HG02763 (cell line): Measurements from ENCODE around the gene NKD2.
"Not testable (repeated sequence)": the region's sequence is repeated elsewhere in the genome, so short reads cannot be mapped to it uniquely, and the experiment has no call there.

Experiments
- ATAC-seq: cut with Tn5 transposase; IDR thresholded peaks from one replicate; pipeline ENCODE4 v1.9.1; 2021; ENCODE audit warnings: mild to moderate bottlenecking, moderate library complexity; ENCODE audit not compliant: unreplicated experiment

The NKD2 gene

DNA sequence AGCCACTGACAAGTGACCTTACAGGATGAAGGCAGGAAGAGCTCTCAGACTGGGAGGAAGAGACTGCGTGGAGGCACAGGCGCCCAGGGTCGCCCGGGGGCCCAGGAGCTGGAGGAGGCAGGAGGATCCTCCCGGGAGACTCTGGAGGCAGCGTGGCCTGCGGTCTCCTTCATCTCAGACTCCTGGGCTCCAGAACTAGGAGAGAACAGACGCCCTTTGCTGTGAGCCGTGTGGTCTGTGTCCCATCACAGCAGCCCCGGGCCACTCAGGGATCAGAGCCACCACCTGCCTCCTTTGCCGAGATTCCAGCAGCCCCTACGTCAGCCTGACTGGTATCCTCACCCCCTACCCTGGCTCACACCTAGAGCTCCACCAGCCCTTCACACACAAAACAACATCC, 58.1 kb downstream of the NKD2 start:
- ATAC-seq: no peak

DNA sequence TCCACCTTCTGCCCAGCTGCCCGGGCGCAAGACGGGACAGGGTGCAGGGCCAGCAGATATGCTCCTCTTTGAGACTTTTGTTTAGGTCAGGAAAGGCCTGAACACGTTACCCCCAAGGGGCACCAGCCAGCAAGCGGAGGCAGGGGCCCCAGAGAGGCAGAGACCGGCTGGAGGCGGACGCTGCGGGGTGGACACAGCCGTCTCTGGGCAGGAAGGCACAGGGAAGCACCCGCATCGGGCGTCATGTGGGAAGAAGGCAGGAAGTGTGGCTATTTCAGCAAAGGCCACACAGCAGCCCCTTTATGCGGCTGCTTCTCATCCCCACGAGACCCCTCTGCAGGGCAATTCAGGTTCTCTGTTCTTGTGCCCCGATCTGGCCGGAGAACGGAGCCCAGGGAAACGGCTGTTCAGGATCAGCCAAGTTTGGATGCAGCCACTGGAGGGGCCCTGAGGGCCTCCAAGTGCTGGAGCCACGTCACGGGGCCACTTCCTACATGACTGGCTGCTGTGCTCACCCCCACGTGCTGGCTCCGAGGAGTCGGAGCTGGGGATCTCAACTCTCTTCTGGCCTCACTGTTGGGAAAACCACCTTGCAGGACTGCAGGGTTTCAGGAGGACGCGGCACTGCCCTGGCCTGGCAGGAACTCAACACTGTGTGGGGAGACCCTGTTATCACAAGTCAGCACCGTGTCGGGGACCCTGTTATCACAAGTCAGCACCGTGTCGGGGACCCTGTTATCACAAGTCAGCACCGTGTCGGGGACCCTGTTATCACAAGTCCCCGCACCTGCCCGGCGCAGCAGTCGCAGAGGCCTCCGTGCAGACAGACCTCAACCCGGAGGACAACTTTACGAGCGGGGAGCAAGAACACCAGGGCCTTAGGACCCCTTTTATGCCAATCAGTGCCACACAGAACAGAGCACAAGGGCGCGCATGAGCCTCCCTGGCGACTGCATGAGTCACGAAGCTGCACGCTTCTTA, 58.8 kb downstream of the NKD2 start:
- no peak for ATAC-seq

DNA sequence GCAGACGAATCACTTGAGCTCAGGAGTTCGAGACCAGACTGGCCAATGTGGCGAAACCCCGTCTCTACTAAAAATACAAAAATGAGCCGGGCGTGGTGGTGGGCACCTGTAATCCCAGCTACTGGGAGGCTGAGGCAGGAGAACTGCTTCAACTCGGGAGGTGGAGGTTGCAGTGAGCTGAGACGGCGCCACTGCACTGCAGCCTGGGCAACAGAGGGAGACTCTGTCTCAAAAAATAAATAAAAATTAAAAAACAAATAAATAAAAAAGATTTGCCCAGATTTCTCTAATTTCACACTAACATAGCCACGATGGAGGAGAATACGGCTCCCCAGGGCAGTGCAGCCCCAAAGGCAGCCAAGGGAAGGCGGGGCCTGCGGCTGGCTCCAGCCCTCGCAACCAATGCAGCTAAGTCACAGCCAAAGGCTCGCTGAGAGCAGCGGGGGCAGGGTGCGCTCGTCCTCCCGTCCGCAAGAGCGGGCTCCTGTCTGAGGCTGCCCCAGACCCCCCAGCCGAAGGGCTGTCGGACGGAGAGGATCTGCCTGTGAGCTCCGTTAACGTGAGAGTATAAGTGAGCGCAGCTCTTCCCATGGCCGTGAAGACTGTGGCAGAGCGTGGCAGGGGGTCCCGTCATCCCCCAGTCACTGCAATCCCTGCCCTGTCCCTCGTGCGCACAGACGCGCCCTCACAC, 59.7 kb downstream of the NKD2 start:
- no peak for ATAC-seq

DNA sequence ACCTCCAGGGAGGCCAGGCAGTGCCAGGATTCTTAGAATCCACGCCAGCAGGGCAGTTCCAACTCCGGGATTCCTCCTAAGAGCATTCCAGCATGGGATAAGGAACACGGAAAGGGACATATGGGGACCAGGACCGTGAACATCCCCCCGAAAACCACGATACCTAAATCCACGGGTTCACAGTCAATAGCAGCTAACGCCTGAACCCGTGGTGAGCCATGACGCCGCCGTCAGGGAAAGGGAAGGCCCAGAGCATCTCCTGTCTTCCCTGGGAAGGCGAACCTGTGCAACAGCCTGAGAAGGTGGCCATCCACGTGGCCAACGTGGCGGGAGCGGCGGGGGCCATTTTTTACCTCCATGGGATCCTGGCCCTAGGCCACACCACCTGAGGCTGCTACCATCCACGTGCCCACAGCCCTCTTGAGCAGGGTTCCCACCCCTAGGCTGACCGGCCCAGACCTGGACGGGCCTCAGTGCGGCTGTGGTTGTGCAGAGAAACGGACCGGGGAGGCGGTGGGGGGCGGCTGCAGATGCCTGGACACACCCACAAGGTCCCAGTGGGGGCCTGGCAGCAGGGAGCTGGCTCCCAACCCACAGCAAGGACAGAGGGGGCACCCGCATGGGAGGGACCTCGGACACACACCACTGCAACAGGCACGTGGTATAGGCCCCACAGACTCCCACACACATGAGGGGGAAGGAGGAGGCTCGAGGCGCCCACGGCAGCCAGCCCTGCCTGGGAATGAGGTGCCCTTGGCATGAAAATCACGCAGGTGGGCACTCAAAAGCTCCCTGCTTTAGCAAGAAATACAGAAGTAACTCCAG, 60.5 kb downstream of the NKD2 start:
- no peak for ATAC-seq

DNA sequence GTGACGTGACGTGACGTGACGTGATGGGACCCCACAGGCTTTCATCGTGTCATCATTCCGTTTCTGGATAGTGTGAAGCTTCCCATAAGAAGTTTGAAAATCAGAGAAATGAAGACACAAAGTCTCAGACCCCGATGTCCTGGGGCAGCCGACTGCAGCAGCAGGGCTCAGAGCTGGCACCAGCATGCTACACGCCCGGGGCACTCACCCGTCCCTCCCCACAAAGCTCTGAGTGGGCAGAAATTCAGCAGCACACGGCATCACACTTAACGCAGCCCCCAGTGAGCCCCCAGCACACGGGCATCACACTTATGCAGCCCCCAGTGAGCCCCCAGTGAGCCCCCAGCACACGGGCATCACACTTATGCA, 61.1 kb downstream of the NKD2 start:
- no peak for ATAC-seq

DNA sequence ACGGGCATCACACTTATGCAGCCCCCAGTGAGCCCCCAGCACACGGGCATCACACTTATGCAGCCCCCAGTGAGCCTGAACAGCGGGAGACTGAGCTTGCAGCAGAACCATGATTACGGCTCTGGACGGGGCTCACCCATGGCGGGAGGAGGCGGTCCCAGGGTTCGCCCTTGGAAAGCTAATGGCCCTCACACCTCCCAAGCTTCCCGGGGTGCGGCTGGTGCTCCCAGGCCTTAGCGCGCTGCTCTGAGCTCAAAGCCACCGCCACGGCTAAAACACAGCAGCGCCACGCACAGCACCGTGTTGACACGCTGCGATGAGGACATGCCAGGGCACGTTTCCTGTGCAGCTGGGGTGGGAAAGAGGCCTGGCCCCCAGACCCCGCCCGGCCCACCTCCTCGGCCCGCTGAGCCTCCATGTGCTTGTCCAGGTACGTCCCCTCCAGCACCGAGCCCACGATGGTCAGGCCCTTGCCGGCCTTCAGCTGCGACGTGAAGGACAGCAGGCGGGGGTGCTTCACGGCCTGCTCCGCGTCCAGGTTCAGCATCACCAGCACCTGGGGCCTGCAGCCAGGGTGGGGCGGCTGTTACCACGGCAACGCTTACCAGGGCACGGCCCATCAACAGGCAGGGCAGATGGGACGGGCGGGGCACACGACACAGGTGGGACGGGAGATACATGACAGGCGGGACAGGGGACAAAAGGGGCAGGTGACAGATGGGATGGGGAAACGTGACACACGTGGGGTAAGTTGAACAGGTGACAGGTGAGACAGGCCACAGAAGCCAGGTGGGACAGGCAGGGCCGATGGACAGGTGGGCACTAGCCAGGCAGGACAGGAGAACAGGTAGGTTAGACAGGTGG, 64.9 kb downstream of the NKD2 start:
- no peak for ATAC-seq

DNA sequence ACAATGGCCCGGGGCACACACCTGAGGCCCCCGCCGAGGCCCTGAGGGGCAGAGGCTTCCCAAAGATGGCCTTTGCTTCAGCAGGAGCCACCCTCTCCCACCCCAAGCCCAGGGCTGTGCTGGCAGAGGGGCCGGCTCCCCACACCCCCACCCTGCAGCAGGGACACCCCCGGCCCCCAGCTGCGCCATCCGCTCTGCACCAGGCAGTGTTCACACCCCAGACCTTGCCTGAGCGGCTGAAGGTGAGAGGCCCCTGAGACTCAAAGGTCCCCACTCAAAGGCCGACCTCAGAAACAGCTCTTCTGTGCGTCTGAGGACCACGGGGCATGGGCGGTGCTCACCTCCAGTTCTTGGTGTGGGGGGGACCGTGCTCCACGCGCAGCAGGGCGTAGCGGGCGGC, 65.6 kb downstream of the NKD2 start:
- no peak for ATAC-seq

DNA sequence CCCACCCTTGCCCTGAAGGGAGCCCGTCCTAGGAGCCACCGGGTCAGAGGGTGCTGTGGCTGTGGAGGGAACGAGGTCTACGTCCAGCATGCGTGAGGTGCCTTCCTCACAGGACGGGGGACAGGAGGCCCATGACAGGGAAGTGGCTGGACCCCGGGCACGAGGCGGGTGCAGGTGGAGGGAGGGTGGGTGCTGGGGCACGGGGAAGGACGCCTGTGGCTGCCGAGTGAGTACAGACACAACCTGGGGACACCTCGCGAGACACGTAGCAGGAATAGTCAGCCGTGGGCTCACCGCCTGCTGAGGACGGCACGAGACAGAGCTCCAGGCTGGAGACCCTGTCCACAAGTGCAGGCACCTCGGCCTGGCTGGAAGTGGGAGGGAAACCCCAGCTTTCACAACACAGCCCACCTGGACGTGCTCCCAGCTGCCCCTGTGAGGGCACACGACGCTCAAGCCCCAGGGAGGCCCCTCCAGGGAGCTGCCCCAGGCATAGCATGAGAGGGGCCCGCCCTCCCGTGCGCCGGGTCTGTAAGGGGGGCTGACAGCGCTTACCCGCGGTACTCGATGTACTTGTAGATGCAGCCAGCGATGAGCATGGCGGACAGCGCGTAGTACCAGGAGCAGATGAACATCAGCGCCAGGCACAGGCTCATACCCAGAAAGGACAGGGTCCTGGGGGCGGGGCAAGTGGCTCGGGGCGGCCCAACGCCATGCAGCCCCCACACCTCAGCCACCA, 66.4 kb downstream of the NKD2 start:
- ATAC-seq: no peak

DNA sequence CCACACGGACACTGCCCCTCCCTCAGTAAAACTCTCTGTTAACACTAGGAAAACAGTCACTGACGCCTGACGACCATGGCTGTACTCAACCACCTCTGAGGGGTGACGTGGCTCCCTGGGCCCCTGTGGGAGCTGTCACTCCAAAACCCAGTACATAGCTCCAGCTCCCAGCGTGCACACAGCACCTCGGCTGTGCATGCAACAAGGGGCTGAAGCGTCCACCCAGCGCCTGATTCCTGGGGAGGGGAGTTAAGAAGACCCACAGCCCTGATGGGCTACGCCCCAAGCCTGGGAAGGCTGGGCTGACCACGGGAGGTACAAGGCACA, 66.9 kb downstream of the NKD2 start:
- ATAC-seq: no peak

DNA sequence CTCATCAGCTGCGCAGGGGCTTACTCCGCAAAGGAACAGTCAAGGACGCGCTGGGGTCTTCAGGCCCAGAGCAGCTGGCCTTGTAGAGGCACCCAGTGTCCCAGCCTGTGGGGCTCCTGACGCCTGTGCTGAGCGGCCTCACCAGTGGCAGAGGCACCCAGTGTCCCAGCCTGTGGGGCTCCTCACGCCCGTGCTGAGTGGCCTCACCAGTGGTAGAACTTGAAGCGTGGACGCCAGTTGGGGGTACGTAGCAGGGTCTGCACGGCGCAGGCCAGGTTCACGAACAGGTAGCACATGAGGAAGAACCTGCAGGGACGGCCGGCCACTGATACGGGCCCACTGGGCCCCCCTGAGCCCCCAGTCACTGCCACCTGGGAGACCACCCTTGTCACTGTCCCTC, 67.3 kb downstream of the NKD2 start:
- ATAC-seq: no peak

DNA sequence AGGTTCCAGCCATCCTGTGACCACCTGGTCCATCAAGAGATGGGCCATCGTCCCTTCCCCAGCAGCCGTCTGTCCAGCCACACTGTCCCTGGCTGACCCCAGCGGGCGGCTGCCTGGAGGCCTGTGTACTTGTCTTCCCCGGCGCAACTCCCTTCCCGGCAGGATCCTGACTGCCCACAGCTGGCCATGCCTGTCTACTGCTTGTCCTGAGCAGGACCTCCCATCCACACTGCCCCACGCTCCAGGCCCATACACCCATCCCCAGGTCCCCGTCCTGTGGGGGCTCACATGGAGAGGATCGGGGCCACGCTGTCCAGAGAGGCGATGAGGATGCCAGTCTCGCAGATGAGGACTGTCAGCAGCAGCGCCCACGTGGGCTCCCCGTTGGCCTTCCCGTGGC, 67.8 kb downstream of the NKD2 start:
- no peak for ATAC-seq

DNA sequence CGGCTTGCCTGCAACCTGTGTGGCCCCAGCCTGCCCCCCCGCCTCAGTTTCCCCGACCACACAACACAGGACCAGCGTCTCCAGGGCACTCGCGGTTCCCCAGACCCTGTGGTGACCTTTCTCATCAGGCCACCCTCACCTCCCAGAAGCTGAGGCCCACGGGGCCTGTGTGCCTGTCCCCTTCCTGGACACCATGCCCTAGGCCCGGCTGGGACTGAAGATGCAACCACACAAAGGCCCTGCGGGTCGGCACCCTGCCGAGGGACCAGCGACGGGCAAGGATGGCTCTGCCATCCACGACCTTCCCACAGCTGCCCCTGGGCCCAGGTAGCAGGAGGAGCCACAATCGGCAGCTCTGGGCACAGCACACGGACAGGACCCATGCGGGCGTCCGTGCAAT, 68.4 kb downstream of the NKD2 start:
- ATAC-seq: no peak

DNA sequence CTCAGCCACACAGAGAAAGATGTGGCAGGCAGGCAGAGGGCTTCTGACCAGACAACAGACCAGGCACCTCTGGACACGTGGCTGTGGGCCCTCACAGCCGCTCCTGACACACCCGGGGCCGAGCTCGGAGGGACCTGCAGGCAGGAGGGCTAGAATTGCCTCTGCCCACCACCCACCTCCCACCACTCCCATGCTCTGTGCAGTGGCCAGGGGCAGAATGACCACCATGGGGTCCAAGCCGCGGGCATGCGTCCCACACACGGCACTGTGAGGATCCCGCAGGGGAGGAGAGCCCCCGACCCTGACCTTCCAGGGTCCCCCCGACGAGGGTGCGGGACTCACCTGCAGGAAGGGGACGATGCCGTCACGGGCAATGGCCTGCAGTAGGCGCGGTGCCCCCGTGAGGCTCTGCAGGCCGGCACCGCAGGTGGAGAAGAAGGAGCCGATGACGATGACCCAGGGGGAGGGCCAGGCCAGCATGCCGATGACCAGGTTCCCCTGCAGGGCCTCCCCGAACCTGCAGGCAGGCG, 69.0 kb downstream of the NKD2 start:
- ATAC-seq: no peak

DNA sequence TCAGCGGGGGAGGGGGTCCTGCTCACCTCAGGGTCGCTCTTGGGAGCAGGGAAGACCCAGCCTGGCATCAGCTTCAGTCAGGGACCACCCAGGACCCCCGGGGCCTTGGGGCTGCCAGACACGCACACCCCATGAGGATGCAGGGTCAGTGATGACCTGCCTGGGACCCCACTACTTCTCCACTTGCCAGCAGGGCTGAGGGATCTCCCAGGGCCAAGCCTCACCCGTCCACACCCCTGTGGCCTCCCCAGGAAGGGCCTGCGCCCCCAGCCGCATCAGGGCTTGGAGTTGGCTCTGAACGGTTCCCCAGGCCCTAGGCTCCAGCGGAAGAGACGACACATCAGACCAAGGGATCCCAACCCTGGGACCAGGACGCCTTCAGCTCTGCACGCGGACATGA, 69.6 kb downstream of the NKD2 start:
- no peak for ATAC-seq

DNA sequence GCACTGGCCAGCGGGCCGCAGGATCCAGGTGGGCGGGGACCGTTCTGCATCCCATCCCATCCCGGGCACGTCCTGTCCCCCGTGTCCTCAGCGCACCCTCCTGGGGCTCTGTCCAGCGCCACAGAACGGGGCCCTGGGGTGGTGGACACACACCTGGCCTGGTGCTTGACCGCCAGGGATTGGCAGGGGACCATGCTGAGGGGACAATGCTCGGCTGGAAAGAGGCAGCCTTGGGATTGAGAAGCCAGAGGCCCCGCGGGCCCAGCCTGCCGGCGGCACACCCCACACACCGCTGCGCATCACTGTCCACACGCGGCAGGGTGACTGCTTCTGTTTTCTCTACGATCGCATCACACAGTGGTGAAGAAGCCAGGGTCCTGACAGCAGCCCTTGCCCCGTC, 70.2 kb downstream of the NKD2 start:
- no peak for ATAC-seq

DNA sequence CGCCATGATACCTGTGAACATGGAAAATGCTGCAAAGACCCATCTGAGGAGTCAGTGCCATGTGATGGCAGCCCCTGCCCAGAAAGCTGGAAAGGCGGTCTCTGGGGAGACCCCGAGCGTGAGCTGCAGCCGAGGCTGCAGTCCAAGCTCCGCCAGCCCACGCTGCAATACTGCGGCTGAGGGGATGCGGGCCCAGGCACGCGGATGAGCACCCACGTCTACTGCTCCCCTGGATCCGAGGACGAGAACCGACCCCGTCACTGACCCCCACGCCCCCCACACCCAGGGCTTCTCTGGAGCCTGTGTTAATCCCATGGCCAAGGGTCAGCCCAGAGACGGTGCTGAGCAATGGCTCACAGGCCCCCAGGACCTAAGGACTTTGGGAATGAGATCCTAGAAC, 70.9 kb downstream of the NKD2 start:
- ATAC-seq: no peak

DNA sequence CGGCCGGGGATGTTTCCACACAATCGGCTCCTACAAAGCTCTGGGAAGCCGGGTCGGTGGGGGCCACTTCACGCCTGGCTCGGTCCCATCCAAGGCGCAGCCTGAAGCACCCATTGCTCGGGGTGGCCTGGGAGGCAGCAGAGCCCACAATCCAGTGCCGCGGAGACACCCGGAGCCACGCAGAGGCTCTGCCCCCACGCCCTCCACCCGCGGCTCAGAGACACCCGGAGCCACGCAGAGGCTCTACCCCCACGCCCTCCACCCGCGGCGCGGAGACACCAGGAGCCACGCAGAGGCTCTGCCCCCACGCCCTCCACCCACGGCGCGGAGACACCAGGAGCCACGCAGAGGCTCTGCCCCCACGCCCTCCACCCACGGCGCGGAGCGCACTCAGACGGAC, 71.4 kb downstream of the NKD2 start:
- ATAC-seq: no peak

DNA sequence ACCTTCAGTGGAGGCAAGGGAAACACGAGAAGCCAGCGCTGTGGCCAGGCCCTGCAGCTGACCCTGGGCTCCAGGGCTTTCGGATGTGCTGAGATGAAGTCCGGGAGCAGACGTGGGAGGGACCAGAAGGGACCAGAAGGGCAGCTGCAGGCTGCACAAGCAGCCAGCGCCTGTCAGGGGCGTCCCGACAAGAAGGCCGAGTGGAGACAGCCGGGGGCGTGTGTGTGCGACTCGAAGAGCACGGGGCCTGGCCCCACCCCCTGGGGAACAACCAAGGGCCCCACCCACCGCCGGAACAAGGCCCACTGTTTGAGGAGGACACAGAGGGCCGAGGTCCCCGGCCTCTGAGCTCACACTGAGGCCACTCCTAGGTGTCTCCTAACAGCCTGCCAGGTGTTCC, 71.8 kb downstream of the NKD2 start:
- no peak for ATAC-seq

DNA sequence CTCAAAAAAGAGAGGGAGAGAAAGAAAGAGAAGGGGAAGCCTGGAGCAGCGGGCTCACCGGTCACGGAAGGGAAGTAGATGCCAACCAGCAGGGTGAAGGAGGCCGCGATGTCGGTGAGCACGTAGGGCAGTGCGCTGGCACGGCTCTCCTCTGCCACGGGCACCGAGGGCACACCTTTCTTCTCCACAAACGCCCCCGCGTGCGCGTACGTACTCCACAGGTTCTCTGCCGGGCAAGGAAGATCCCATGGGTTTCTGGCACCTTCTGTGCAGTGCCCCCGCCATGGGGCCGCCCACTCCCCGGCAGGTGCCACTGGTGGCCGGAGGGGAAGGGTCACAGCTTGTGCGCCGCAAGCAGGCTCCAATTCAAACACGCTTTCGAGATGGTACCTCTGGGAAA, 72.9 kb downstream of the NKD2 start:
- no peak for ATAC-seq

DNA sequence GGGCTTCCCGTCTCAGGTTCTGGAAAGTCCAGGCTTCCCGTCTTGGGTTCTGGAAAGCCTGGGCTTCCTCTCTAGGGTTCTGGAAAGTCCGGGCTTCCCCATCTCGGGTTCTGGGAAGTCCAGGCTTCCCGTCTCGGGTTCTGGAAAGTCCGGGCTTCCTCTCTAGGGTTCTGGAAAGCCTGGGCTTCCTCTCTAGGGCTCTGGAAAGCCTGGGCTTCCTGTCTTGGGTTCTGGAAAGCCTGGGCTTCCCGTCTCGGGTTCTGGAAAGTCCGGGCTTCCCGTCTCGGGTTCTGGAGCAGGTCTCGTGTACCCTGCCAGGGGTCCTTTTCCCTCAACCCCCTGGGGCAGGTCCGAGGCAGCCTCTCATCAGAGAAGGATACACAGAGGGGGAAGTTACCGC, 74.4 kb downstream of the NKD2 start:
- not testable (repeated sequence) for ATAC-seq
